ENCODE results near the gene CCND2.

Gene CCND2

DNA sequence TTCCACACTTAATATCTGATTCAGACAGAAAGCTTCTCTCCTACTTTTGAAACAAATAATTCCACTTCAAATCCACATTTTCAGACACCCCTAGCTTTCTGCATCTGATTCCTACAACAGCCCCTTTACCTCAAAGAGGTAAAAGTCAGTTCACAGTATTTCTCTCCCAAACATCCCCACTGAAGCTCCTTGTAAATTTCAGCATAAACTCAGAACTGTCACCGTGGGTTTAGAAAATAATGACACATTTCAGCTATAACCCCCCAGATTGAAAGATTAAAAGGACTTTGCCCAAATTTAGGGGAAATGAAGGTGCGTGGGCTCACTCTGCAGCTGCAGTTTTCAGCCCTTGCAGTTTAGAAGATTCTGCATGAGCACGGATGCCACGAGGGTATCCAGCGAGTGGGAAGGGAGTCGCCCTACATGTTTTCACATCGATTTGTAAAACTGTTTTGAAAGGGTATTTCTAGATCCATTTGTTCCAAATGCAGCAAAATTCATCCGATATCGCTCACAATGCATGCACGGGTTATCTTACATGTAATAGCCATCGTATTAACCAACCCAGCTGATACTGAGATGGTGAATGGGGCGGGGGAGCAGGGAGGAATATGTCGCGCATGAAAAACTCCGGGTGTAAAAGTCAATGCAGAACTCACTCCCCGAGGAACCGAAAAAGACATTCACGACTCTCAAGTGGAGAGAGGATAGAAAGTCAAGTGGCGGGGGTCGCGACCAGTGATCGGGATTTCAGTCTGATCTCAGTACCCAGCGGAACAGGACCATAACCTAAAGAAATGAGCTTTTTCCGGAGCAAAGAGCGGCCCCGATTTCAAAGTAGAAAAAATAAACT lies 5.0 kb upstream of the CCND2 start:
- H3K4me3 ChIP-seq (ENCODE audit: low read length), result peak overlapping the region; percentile 89
- TF ChIP-seq ZNF274 (IDR thresholded peaks at IDR 0.05; ENCODE audit: low read depth, low read length), result no peak

DNA sequence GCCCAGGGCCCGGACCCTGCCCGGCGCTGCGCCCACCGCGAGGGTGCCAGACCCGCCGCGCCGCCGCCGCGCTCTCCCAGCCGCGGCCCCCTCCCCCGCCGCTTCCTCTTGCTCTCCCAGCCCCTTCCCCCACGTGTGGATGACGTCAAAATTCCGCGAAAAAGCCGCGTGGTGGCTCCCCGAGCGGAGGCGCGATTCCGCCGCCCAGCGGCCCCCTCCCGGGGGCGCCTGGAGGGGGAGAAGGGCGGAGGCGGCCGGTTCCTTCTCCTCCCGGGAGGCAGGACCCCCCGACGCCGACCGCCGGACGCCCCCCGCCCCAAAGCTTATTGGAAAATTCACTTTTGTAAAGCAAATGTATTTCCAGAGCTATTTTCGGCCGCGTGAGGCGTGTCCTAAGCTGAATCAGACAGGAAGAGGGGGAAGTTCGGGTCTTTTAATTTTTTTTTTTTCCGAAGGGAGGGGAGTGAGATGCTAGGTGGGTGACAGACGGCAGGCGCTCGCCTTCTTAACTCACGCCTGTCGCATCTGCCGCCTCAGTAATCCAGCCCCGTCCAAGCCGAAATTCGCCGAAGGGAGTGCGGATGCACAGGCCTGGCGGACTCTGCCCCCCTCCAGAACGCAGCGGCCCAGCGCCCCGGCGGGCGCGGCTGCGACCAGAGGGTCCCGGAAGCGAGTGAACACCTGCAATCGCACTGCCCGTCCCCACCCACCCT lies 4.1 kb upstream of the CCND2 start:
- TF ChIP-seq ZNF274 (IDR thresholded peaks at IDR 0.05; ENCODE audit: low read depth, low read length), result no peak
- peak overlapping the region; percentile 89 for H3K4me3 ChIP-seq (ENCODE audit: low read length)

DNA sequence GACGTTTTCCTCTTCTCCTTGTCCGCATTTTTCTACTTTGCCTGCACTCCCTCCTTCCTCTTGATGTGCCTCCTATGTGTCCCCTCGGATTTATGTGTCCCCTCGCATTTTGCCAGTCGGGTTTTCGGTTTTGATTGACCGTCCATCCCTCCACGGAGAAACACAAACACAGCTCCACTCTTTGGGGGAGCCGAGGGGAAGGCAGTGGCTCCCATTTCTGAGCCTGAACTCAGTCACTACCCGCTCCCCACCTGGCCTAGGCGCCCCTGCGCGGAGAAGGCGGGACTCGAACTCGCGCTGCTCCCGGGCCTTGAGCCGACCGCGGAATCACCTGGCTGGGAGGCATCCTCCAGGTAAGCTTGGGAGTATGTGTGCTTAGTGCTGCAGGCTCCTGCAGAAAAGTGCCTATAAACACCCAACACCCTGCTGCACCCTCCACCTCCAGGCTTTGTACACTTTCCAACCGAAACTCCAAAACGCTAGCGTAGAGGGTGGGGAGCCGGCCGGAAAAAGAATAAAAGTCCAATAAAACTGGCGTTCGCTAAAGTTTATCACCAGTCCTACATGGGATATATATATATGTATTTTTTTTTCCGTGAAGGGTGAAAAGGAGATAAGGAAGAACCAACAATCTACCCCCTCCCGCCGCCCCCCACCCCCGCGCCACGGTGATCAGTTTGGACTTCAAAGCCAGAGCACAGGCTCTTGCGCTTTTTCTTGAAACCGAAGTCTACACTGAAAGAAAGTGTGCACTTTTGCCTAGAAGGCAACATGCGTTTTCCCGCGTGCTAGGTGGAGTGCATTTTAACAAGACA lies 3.3 kb upstream of the CCND2 start:
- H3K4me3 ChIP-seq (ENCODE audit: low read length), result peak overlapping the region; percentile 89; the same call in 1 of the 2 replicates
- TF ChIP-seq ZNF274 (IDR thresholded peaks at IDR 0.05; ENCODE audit: low read depth, low read length), result no peak

DNA sequence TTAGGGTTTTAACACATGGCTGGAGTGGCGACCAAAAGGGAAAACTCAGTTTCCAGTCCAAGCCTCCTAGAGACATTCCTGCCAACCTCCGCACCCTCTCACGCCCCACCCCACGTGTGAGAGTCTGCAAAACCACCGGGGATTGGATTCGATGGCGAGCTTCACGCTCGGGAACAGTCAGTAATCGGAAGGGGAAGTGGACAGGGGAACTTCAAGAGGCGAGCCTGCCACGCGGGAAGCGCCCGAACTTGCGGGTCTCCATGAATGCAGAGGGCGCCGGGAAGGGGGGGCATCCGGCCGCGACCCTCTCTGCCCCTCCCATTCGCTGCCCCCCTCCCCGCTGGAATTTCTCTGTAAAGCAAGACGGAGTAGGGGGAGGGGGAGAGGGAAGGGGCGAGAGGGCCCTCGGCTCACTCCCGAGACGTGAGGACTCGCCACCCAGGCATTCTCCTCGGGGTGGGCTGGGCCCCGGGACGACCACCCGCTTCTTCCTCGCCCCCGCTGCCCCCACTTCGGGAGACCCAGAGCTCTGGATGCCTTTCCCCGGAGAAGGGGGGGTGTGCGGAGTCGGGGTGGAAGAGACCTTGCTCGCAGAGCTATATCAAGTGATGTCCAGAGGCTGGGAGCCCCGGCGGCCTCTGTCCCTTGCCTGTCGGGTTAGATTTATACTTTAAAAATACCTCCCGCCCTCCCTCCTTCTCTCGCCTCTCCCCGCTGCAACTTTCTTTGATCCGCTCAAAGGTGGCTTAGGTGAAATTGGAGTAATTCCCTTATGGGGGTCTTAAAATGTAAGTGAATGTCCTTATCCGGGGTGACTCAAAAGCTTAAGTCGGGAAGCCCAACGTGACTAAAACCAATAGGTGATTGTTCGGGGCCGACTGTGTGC lies 2.5 kb upstream of the CCND2 start:
- H3K4me3 ChIP-seq (ENCODE audit: low read length), result peak overlapping the region; percentile 49; the same call in 1 of the 2 replicates
- no peak for TF ChIP-seq ZNF274 (IDR thresholded peaks at IDR 0.05; ENCODE audit: low read depth, low read length)

DNA sequence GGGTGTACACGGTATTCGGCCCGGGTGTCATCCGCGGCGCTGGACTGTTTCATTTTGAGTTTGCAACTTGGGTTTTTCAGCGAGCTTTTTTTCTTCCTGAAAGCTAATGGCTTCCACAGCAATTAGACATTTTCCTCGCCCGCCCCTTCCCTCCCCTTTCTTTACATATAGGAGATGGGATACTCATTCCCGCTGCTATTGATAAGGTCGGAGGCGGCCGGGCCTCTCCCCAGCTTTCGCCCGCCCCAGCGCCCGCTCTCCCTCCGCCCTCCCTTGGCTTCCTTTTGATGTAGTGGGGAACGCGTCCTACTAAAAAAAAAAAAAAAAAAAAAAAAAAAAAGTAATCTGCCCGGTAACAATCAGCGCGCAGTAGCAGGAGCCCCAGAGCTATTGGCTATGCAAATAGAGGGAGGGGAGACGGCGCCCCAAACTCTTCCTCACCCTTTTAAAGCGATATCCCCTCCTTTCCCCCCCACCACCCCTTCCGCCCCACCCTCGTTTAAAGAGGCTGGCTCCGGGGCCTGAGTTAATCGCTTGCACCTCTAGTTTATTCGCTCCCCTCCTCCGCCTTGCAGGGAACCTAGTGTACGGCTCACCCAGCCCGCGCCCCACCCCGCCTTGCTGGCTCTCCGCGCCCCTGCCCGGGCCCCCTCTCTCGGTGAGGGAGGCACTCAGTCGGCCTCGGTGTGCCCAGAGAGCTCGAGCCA lies 1.7 kb upstream of the CCND2 start:
- TF ChIP-seq ZNF274 (IDR thresholded peaks at IDR 0.05; ENCODE audit: low read depth, low read length), result no peak
- H3K4me3 ChIP-seq (ENCODE audit: low read length), result peak overlapping the region; percentile 81; the same call in 1 of the 2 replicates

DNA sequence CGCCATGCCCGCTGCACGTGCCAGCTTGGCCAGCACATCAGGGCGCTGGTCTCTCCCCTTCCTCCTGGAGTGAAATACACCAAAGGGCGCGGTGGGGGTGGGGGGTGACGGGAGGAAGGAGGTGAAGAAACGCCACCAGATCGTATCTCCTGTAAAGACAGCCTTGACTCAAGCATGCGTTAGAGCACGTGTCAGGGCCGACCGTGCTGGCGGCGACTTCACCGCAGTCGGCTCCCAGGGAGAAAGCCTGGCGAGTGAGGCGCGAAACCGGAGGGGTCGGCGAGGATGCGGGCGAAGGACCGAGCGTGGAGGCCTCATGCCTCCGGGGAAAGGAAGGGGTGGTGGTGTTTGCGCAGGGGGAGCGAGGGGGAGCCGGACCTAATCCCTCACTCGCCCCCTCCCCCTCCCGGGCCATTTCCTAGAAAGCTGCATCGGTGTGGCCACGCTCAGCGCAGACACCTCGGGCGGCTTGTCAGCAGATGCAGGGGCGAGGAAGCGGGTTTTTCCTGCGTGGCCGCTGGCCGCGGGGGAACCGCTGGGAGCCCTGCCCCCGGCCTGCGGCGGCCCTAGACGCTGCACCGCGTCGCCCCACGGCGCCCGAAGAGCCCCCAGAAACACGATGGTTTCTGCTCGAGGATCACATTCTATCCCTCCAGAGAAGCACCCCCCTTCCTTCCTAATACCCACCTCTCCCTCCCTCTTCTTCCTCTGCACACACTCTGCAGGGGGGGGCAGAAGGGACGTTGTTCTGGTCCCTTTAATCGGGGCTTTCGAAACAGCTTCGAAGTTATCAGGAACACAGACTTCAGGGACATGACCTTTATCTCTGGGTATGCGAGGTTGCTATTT lies 914 bp upstream of the CCND2 start:
- TF ChIP-seq ZNF274 (IDR thresholded peaks at IDR 0.05; ENCODE audit: low read depth, low read length), result no peak
- peak overlapping the region; percentile 81; the same call in 1 of the 2 replicates for H3K4me3 ChIP-seq (ENCODE audit: low read length)

DNA sequence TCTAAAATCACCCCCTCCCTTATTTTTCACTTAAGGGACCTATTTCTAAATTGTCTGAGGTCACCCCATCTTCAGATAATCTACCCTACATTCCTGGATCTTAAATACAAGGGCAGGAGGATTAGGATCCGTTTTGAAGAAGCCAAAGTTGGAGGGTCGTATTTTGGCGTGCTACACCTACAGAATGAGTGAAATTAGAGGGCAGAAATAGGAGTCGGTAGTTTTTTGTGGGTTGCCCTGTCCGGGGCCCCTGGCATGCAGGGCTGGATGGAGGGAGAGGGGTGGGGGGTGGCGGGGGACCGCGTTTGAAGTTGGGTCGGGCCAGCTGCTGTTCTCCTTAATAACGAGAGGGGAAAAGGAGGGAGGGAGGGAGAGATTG lies 300 bp upstream of the CCND2 start:
- H3K4me3 ChIP-seq (ENCODE audit: low read length), result peak overlapping the region; percentile 81; the same call in 1 of the 2 replicates
- TF ChIP-seq ZNF274 (IDR thresholded peaks at IDR 0.05; ENCODE audit: low read depth, low read length), result no peak

DNA sequence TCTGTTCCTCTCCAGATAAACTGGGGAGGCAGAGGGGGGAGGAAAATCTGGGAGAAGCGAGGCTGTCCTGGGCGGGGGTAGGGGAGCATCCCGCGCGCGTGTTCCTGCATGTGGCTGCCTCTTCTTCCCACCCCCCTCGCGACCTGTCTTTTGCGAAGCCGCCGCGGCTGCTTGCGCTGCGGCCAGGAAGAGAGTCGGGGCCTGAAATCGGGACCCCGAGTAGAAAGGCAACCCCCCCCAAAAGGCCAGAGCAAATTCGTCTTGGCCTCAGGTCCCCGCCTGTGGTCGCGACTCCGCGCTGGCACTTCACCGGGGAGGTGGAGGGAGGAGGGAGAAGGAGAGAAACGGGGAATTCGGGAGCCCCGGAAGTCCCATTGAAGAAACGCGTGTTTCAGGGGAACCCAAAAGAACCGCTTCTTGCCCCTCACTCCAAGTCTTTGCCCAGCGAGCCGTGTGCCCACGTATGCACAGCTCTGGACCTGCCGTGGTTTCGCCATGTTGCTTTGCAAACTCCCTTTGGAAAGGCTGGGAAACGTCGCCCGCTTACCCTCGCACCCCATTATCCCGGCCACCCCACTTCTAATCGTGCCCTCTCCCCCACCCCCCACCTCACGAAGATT lies 944 bp downstream of the CCND2 start:
- no peak for TF ChIP-seq ZNF274 (IDR thresholded peaks at IDR 0.05; ENCODE audit: low read depth, low read length)
- H3K4me3 ChIP-seq (ENCODE audit: low read length), result peak overlapping the region; percentile 81

DNA sequence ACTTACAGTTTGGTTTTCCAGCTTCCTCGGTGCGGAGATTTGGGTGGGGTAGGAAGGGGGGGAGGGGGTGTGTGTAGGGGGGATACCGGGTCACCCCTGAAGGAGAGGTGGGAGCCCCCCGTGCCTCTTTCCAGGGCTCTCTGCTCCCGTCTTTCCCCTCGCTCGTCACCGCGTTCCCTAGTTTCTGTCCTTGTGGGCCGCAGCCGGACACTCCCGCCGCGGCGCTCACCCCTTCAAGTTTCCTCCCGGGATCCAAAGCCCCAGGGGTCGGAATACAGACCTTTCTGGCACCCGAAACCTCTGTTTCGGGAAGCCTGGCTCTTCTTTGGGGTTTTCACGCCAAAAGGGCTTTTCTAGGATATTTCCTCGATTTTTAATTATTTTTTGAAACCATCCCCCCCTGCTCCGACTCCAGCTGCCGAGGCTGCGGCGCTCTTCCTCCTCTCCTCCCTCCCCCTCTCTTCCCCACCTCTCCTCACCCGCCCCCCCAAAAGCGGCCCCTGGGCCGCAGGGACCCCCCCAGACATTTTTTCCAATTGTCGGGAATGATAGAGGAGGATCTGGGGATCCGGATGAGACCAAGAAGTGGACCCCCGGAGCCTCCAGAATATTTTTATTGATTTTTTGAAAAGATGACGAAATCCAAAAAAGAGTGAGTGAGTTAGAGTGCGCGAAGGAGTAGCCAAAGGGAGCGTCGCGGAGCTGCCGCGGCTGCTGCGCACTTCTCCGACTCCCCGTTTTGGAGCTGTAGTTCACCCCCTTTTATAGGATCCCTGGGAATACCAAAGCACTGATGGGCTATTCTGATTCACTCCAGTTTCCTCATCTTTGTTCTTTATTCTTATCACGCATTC lies 1.7 kb downstream of the CCND2 start:
- peak overlapping the region; percentile 81 for H3K4me3 ChIP-seq (ENCODE audit: low read length)
- no peak for TF ChIP-seq ZNF274 (IDR thresholded peaks at IDR 0.05; ENCODE audit: low read depth, low read length)

DNA sequence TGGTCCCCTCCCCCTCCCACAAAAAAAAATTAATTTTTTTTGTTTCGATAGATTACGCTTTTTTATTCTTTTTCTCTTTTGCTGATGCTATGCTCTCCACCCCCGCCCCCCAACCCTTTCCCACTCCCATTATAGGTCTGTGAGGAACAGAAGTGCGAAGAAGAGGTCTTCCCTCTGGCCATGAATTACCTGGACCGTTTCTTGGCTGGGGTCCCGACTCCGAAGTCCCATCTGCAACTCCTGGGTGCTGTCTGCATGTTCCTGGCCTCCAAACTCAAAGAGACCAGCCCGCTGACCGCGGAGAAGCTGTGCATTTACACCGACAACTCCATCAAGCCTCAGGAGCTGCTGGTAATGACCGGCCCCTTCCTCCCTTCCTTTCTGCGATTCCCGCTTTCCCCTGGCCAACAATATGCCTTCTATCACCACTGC lies 2.3 kb downstream of the CCND2 start:
- H3K4me3 ChIP-seq (ENCODE audit: low read length), result peak overlapping the region; percentile 81
- no peak for TF ChIP-seq ZNF274 (IDR thresholded peaks at IDR 0.05; ENCODE audit: low read depth, low read length)

Measured in GM08714 (cell line).